Spinal cord (tissue), 10 donors: Measurements from ENCODE around the gene HAVCR1. TPM values are rescaled to one million over a fixed set of nuclear protein-coding genes. Genes with fewer than 3 reads are reported as not detected.

ENCODE experiments used
- DNase-seq, 6 donors: peaks; one replicate each; pipeline versions ENCODE4 v3.0.0 to v3.0.0-alpha.2; 2013 to 2015; ENCODE audit warnings: low spot score in 6 of 6, low read depth in 4 of 6
- H3K27ac ChIP-seq: one replicate; pipeline ENCODE4 v1.5.1; 2013; ENCODE audit warnings: low read depth, low read length, control low read depth
- H3K27me3 ChIP-seq: one replicate; pipeline ENCODE4 v1.6.1; 2013; ENCODE audit warnings: low read length; ENCODE audit not compliant: control insufficient read depth, insufficient read depth
- H3K36me3 ChIP-seq: one replicate; pipeline ENCODE4 v1.6.1; 2013; ENCODE audit warnings: low read length; ENCODE audit not compliant: control insufficient read depth, insufficient read depth
- H3K4me1 ChIP-seq: one replicate; pipeline ENCODE4 v1.6.1; 2013; ENCODE audit warnings: low read length; ENCODE audit not compliant: control insufficient read depth, insufficient read depth
- H3K4me3 ChIP-seq: one replicate; pipeline ENCODE4 v1.5.1; 2013; ENCODE audit warnings: low read depth, low read length, control low read depth
- H3K9me3 ChIP-seq: one replicate; pipeline ENCODE4 v1.6.1; 2013; ENCODE audit warnings: low read length; ENCODE audit not compliant: control insufficient read depth, insufficient read depth
- WGBS: methylation state at CpG from one replicate; pipeline ENCODE4 v1.1.5; 2013; ENCODE audit warnings: missing lambda C conversion rate; ENCODE audit not compliant: insufficient coverage; 5-methylcytosine and 5-hydroxymethylcytosine counted together
- long read RNA-seq, 4 donors: transcript quantifications; one replicate each; lab custom pipeline, GENCODE V29; 2026
- polyA plus RNA-seq, 2 donors: library from polyadenylated mRNA; unstranded; fragments of 120-200 nt; gene quantifications; one replicate each; pipeline ENCODE4 v1.2.1, GENCODE V29; 2013; ENCODE audit not compliant: insufficient read length in 2 of 2
- total RNA-seq, 2 donors: library from RNA; depleted of rRNA in 1 of 2; stranded (reverse); fragments of 120-200 nt in 1 of 2; fragments of >200 nt in 1 of 2; gene quantifications; one replicate each; pipeline versions ENCODE4 v1.2.3 to v1.2.4, GENCODE V29; 2013 to 2014
- donor health status: healthy.

Gene HAVCR1
- total RNA-seq (under 1 TPM; 0.11 to 0.20 TPM), polyA plus RNA-seq (under 1 TPM; 0.20 to 0.60 TPM)
- long read RNA-seq, donor 1, result 0 reads
- long read RNA-seq, donor 2, result 0 reads
- long read RNA-seq, donor 3, result 0 reads
- long read RNA-seq, donor 4, result 0 reads

DNA sequence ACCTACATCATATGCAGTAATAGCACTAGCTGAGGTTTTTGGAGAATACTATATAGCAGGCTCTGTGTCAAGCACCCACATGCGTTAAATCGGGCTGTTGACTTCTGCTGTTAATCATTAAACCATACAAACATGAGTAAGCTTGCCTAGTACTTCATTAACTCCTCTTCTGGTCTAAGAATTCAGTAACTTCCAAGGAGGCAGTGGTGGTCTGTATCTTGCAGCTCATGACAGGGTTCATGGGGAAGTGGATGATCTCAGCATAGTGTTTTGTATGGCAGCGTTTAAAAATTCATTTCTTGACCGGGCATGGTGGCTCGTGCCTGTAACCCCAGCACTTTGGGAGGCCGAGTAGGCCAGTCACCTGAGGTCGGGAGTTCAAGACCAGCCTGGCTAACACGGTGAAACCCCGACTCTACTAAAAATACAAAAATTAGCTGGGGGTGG, at the start of gene HAVCR1:
TSS of gene HAVCR1 (minus strand) at position 24 of the 447 bp plus-strand sequence. CDS start 1,173 bp downstream, outside the sequence.
- no peaks in the 10 kb centered on the region for H3K9me3 ChIP-seq
- no peak within 1 kb of the TSS for H3K27ac ChIP-seq
- 90% methylated on average over 4 of the region's 9 CpGs for WGBS
- no peaks in the 10 kb centered on the region for H3K36me3 ChIP-seq
- no peak within 1 kb of the TSS for H3K4me3 ChIP-seq
- H3K27me3 ChIP-seq, result no peaks in the 10 kb centered on the region
- DNase-seq, result no peak
- no peaks in the 10 kb centered on the region for H3K4me1 ChIP-seq

DNA sequence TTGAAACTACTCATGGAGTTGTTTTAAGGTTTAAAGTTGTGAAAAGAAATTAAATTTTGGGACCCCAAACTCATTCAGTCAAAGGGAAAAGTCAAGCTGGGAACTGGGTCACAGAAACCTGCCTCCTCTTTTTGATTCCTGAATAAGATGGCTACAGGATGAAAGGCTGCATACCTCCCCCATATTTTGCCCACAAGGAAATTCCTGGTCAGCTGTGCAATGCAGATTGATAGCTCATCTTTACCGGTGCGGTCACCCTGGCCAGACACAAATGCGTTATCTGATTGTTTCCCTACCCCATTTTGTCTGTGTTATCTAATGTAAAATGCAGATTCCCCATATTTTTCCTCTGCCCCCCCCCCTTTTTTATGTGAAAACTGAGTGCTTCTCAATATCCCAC, 48.6 kb upstream of the HAVCR1 start:
- no peaks in the 10 kb centered on the region for H3K27me3 ChIP-seq
- H3K27ac ChIP-seq, result no peak overlapping the region
- H3K36me3 ChIP-seq, result no peaks in the 10 kb centered on the region
- no peaks in the 10 kb centered on the region for H3K4me1 ChIP-seq
- H3K9me3 ChIP-seq, result no peaks in the 10 kb centered on the region
- no peak overlapping the region for H3K4me3 ChIP-seq
- WGBS, result 60% methylated on average over 2 of the region's 3 CpGs
- DNase-seq, result no peak

DNA sequence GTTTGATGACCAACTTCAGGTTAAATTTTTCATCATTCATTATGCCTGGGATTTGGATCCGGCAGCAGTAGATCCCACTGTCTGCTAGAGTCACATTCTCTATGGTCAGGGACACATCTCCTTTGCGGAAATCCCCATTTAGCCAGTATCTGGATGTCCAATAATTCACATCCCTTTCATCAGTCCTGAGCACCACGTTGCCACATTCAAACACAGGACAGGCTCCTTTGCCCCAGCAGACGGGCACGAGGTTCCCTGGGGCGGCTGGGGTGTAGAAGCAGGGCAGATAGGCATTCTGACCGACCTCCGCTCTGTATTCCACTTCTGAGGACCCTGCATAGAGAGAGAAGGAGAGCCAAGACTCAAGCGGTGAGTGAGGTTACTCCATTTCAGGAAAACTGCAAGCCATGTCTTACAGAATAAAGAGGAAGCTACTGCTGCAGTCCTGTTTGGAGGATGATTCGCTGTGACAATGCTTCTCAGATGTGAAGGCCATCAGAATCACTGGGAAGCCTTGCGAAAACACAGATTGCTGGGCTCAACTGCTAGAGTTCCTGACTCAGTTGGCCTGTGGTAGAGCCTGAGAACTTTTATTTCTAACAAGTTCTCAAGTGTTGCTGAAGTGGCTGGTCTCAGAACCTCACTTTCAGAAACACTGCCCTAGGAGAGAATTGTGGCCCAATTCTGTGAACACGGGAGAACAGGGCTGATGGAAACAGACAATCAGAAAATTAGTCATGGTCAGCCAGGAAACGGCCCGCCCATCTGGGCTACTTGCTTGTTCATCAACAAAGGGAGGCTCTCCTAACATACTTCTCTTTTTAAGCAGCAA, 47.9 kb upstream of the HAVCR1 start:
- DNase-seq, result no peak
- H3K4me3 ChIP-seq, result no peak overlapping the region
- no peak overlapping the region for H3K27ac ChIP-seq
- no peaks in the 10 kb centered on the region for H3K27me3 ChIP-seq
- H3K4me1 ChIP-seq, result no peaks in the 10 kb centered on the region
- 86% methylated on average over 11 of the region's 14 CpGs for WGBS
- H3K36me3 ChIP-seq, result no peaks in the 10 kb centered on the region
- H3K9me3 ChIP-seq, result no peaks in the 10 kb centered on the region

DNA sequence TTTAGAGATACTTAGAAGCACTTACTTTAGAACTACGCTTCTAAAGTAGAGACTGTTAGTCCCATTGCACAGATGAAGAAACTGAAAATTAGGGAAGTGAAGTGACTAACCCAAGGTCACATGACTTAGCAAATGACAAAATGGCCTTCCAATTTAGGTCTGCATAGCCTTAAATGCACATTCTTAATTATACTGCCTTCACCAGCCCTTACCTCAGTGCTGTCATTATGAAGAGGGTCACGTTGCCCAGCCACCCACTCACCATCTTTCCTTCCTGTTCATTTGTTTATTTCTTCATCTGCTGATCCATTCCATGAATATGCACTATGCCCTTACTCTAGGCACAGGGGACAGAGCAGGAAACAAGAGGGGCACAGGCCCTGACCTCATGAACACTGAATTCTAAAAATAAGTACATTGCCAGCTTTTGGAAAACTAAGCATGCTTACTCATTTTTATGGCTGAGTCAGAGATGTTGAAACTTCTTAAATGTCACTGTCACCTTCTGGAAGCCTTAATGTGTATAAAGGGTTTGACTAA, 41.3 kb upstream of the HAVCR1 start:
- DNase-seq, result no peak
- WGBS, result 80% methylated on average over 1 of the region's 2 CpGs
- Histone ChIP-seq H3K4me3 (no peak overlapping the region), H3K4me1 (no peaks in the 10 kb centered on the region), H3K9me3 (no peaks in the 10 kb centered on the region), H3K27me3 (no peaks in the 10 kb centered on the region), H3K27ac (no peak overlapping the region), H3K36me3 (no peaks in the 10 kb centered on the region)

DNA sequence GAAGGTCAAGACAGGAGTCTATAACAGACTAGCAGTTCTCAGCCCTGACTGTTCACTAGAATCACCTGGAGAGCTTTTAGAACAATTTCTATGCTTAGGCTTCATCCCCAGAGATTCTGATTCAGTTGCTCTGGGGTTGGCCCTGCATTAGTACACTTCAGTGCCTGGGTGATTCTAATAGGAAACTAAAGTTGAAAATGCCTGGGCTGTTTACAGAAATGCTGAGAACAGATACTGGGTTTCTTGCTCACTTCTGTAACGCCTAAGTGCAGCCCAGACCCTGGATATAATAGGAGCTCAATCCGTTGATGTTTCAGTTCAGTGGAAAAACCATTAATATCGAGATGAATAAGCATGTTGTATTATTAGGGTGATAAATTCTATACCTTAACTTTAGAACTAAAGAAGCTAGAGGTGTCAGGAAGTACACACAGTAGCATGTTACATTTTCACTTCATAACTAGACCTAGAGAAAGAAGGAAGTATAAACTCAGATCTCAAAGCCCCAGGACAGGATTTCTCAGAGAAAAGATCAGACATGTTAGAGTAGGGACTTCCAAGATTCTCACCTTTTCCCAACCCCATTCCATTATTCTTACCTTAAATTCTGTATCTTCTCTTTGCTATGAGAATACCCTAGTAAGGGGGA, 29.6 kb upstream of the HAVCR1 start:
- 67% methylated on average over 1 of the region's 3 CpGs for WGBS
- Histone ChIP-seq H3K4me1 (no peaks in the 10 kb centered on the region), H3K36me3 (no peaks in the 10 kb centered on the region), H3K27me3 (no peaks in the 10 kb centered on the region), H3K9me3 (no peaks in the 10 kb centered on the region), H3K4me3 (no peak overlapping the region), H3K27ac (no peak overlapping the region)
- DNase-seq, result no peak

DNA sequence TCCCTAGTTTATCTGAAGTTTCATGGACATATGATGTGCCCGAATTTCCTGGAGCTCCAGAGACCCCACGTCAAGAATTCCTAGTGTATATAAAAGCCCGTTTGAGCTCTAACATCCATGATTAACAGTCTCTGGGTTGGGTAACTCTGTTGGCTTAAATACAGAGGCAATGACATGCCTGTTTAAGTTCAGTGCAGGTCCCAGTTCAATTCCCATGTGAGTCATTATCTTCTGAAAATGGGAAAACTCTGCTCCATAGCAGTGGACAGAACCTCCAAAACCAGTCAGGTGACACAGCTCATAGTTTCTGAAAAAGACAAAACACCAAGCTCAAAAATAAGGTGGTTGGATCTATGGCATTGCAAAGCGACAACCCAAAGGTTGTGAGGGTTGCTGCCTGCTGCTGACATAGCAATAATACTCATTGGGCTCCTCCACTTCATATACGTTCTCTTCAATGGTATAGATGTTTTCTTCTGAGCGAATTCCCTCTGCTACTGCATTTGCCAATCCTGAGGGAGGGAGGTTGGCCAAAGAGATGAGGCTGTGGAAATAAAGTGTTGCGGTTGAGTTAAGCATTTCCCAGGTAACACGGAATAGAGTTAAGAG, 27.9 kb upstream of the HAVCR1 start:
- WGBS, result 90% methylated on average over 2 of the region's 8 CpGs

DNA sequence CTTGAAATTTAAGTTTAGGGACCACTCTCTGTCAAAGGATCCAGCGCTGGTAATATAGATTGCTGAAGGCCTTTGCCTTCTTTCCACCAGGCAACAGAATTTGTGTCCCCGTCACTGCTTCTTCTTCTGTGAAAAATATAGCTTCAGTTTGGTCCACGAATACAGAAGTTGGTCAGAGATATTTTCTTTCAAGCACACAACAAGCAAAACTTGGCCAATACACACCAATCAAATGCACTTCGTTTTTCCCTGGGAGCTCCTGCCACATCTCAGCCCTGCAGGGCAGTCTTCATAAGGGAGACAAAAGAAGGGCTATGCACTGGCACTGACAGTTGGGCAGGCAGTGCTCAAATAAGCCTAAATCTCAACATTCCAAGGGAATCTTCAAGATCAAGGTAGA, 27.0 kb upstream of the HAVCR1 start:
- H3K4me3 ChIP-seq, result no peak overlapping the region
- no peaks in the 10 kb centered on the region for H3K4me1 ChIP-seq
- no peaks in the 10 kb centered on the region for H3K36me3 ChIP-seq
- no peak for DNase-seq
- no peaks in the 10 kb centered on the region for H3K27me3 ChIP-seq
- no peaks in the 10 kb centered on the region for H3K9me3 ChIP-seq
- WGBS, result 90% methylated on average over 2 of the region's 4 CpGs
- H3K27ac ChIP-seq, result no peak overlapping the region

More for the DNA sequence above, 27.9 kb upstream of the HAVCR1 start:
- no peak overlapping the region for H3K27ac ChIP-seq
- no peak overlapping the region for H3K4me3 ChIP-seq
- H3K4me1 ChIP-seq, result no peaks in the 10 kb centered on the region
- no peak for DNase-seq
- no peaks in the 10 kb centered on the region for H3K36me3 ChIP-seq
- H3K9me3 ChIP-seq, result no peaks in the 10 kb centered on the region
- no peaks in the 10 kb centered on the region for H3K27me3 ChIP-seq

DNA sequence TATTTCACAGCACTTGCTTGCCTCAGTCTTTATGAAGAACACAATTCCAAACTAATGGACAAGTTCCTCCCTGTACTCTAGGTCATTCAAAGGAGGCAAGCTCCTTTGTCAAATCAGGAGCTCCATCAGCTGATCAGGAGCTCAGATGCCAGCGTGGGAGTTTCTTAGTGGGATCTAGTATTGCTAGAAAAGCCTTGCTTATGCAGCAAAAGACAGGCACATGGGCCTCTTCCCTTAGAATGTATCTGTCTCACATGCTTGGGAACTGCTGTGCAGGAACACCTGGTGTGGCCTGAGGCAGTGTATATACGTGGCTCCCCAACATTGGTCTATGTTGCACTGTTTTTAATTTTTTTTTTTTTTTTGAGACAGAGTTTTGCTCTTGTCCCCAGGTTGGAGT, 21.4 kb upstream of the HAVCR1 start:
- WGBS, result 58% methylated on average over 2 of the region's 2 CpGs
- Histone ChIP-seq H3K4me3 (no peak overlapping the region), H3K9me3 (no peaks in the 10 kb centered on the region), H3K27ac (no peak overlapping the region), H3K4me1 (no peaks in the 10 kb centered on the region), H3K27me3 (no peaks in the 10 kb centered on the region), H3K36me3 (no peaks in the 10 kb centered on the region)
- DNase-seq, result peak in 1 of 6 donors; percentile 17

DNA sequence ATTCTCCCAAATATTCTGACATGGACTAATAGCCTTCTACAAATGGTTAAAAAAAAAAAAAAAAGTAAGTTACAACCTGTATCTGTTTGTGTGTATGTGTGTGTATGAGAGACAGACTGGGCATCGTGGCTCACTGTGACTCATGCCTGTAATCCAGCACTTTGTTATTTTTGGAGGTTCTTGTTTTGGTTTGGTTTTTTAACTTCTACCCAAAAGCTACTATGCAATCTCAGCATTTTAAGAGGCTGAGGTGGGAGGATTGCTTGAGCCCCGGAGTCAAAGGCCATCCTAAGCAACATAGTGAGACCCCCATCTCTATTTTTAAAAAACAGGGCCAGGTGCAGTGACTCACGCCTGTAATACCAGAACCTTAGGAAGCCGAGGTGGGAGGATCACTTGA, 17.6 kb upstream of the HAVCR1 start:
- 88% methylated on average over 2 of the region's 4 CpGs for WGBS
- H3K9me3 ChIP-seq, result no peaks in the 10 kb centered on the region
- H3K27me3 ChIP-seq, result no peaks in the 10 kb centered on the region
- no peaks in the 10 kb centered on the region for H3K36me3 ChIP-seq
- no peak overlapping the region for H3K27ac ChIP-seq
- H3K4me3 ChIP-seq, result no peak overlapping the region
- no peaks in the 10 kb centered on the region for H3K4me1 ChIP-seq
- no peak for DNase-seq
